ENCODE data around the gene MAP2K5.

Gene MAP2K5

DNA sequence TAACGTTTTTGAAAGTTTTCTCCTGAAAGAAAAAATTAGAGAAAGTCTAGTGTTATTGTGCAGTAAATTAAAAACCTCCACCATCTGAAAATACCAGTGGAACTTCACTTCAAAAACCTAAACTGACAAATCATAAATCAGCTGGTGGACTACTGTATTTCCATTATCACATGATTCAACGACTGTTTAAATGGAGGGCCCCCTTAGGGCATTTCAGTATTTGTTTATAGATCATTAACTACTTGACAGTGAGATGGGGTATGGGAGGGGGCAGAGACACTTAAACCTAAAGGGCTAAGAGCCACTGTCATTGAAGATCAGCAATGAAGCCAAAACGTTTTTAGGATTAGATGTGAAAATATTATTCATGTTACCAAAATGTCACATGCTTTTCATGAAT, 30.4 kb upstream of the MAP2K5 start:
- Histone ChIP-seq H3F3A (ENCODE audit: insufficient read depth, low read length) (no peaks in the 10 kb centered on the region), H3K79me2 (ENCODE audit: insufficient read depth, low read length) (no peaks in the 10 kb centered on the region), H3K9me2 (ENCODE audit: low read depth, low read length) (no peaks in the 10 kb centered on the region), H3K9me3 (ENCODE audit: low read length) (no peaks in the 10 kb centered on the region), H3K9ac (ENCODE audit: low read length) (no peak overlapping the region), H3K4me2 (ENCODE audit: low read length) (no peak overlapping the region), H3K27me3 (ENCODE audit: insufficient read depth, low read length) (no peaks in the 10 kb centered on the region), H2AFZ (ENCODE audit: low read length) (no peak overlapping the region), H3K27ac (ENCODE audit: low read depth, low read length, poor library complexity, severe bottlenecking) (no peak overlapping the region), H4K20me1 (ENCODE audit: insufficient read depth, low read length) (no peaks in the 10 kb centered on the region), H3K4me1 (ENCODE audit: insufficient read depth, low read length, severe bottlenecking) (peaks cover 2% of the 10 kb centered on the region), H3K4me3 (ENCODE audit: low read depth, low read length, poor library complexity, severe bottlenecking) (no peak overlapping the region), H3K36me3 (ENCODE audit: insufficient read depth, low read length) (peaks cover 46% of the 10 kb centered on the region; the same call in 1 of the 2 replicates)
- TF ChIP-seq, protein P1, sequence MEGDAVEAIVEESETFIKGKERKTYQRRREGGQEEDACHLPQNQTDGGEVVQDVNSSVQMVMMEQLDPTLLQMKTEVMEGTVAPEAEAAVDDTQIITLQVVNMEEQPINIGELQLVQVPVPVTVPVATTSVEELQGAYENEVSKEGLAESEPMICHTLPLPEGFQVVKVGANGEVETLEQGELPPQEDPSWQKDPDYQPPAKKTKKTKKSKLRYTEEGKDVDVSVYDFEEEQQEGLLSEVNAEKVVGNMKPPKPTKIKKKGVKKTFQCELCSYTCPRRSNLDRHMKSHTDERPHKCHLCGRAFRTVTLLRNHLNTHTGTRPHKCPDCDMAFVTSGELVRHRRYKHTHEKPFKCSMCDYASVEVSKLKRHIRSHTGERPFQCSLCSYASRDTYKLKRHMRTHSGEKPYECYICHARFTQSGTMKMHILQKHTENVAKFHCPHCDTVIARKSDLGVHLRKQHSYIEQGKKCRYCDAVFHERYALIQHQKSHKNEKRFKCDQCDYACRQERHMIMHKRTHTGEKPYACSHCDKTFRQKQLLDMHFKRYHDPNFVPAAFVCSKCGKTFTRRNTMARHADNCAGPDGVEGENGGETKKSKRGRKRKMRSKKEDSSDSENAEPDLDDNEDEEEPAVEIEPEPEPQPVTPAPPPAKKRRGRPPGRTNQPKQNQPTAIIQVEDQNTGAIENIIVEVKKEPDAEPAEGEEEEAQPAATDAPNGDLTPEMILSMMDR (IDR thresholded peaks at IDR 0.05; ENCODE audit: low read length), result no peak

DNA sequence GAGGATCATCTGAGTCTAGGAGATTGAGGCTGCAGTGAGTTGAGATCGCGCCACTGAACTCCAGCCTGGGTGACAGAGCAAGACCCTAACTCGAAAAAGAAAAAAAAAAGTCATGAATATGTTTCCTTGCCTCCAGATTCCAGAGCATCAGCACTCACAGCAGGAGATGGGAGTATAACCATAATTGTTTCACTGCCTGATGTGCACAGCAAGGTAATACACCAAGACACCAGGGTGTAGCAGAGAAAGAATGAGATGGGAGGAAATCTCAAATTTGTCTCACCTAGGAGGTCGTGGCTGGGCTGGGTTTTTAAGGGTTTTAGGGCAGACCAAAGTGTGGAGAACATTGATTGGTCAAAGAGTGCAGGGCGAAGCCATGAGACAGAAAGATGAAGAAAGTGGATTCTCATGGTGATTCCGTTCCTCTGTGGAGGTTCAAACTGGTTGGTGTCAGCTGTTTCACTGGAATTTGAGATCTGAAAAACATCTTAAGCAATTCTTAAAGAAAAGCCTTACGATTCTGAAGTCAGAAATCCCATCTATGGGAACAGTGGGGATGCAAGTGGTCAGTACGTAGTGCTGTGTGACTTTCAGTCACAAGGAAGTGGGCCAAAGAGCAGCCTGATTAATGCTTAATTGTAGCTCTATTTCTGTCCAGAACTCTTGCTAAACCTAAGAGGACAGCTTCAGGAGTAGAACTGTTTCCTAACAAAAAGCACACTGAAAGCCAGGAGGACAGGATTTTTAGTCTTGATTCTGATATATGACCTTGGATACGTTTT, 29.4 kb upstream of the MAP2K5 start:
- H3K9ac ChIP-seq (ENCODE audit: low read length), result no peak overlapping the region
- H3K4me1 ChIP-seq (ENCODE audit: insufficient read depth, low read length, severe bottlenecking), result no peaks in the 10 kb centered on the region
- no peaks in the 10 kb centered on the region for H3K27me3 ChIP-seq (ENCODE audit: insufficient read depth, low read length)
- no peaks in the 10 kb centered on the region for H3K9me2 ChIP-seq (ENCODE audit: low read depth, low read length)
- no peak overlapping the region for H2AFZ ChIP-seq (ENCODE audit: low read length)
- H3K4me3 ChIP-seq (ENCODE audit: low read depth, low read length, poor library complexity, severe bottlenecking), result no peak overlapping the region
- no peak overlapping the region for H3K4me2 ChIP-seq (ENCODE audit: low read length)
- no peaks in the 10 kb centered on the region for H3F3A ChIP-seq (ENCODE audit: insufficient read depth, low read length)
- TF ChIP-seq, protein P1 (IDR thresholded peaks at IDR 0.05; ENCODE audit: low read length), result no peak
- no peak for TF ChIP-seq EZH2 (IDR thresholded peaks at IDR 0.05; ENCODE audit: borderline replicate concordance, low read length)
- H3K9me3 ChIP-seq (ENCODE audit: low read length), result no peaks in the 10 kb centered on the region
- H3K27ac ChIP-seq (ENCODE audit: low read depth, low read length, poor library complexity, severe bottlenecking), result no peak overlapping the region
- peaks cover 51% of the 10 kb centered on the region; the same call in 1 of the 2 replicates for H3K36me3 ChIP-seq (ENCODE audit: insufficient read depth, low read length)
- H4K20me1 ChIP-seq (ENCODE audit: insufficient read depth, low read length), result no peaks in the 10 kb centered on the region
- H3K79me2 ChIP-seq (ENCODE audit: insufficient read depth, low read length), result no peaks in the 10 kb centered on the region

DNA sequence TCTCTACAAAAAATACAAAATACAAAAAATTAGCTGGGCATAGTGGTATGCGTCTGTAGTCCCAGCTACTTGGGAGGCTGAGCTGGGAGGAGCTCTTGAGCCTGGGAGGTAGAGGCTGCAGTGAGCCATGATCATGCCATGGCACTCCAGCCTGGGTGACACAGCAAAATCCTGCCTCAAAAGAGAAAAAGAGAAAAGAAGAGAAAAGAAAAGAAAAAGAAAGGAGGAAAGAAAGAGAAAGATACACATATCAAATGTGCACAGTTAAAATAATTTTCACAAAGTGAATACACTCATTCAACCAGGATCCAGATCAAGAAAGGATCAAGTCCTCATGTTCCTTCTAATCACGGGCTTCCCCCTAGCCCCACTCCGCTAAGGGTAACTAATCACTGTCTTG, 27.4 kb upstream of the MAP2K5 start:
- Histone ChIP-seq H3F3A (ENCODE audit: insufficient read depth, low read length) (no peaks in the 10 kb centered on the region), H3K4me1 (ENCODE audit: insufficient read depth, low read length, severe bottlenecking) (peaks cover 3% of the 10 kb centered on the region), H3K79me2 (ENCODE audit: insufficient read depth, low read length) (no peaks in the 10 kb centered on the region), H3K27me3 (ENCODE audit: insufficient read depth, low read length) (no peaks in the 10 kb centered on the region), H3K9me2 (ENCODE audit: low read depth, low read length) (no peaks in the 10 kb centered on the region), H3K4me3 (ENCODE audit: low read depth, low read length, poor library complexity, severe bottlenecking) (no peak overlapping the region), H3K9me3 (ENCODE audit: low read length) (no peaks in the 10 kb centered on the region), H4K20me1 (ENCODE audit: insufficient read depth, low read length) (no peaks in the 10 kb centered on the region), H3K27ac (ENCODE audit: low read depth, low read length, poor library complexity, severe bottlenecking) (no peak overlapping the region), H3K4me2 (ENCODE audit: low read length) (no peak overlapping the region), H3K36me3 (ENCODE audit: insufficient read depth, low read length) (peaks cover 51% of the 10 kb centered on the region; the same call in 1 of the 2 replicates), H2AFZ (ENCODE audit: low read length) (no peak overlapping the region), H3K9ac (ENCODE audit: low read length) (no peak overlapping the region)
- TF ChIP-seq, protein P1 (IDR thresholded peaks at IDR 0.05; ENCODE audit: low read length), result no peak
- TF ChIP-seq EZH2 (IDR thresholded peaks at IDR 0.05; ENCODE audit: borderline replicate concordance, low read length), result no peak

All from OCI-LY1 (cell line).